ENCODE measurements around the gene C9orf78.

Gene C9orf78

GRCh38 chr9:129858167-129858962, 23.3 kb upstream of the C9orf78 start:
- H3K4me1 Mint-ChIP-seq: no peaks in the 10 kb centered on the region
- H3K36me3 Mint-ChIP-seq: peaks cover 61% of the 10 kb centered on the region
- no peaks in the 10 kb centered on the region for H3K9me3 Mint-ChIP-seq
- no peak for ATAC-seq
- no peak overlapping the region for H3K27ac Mint-ChIP-seq
- no peak overlapping the region for H3K4me3 Mint-ChIP-seq
- H3K27me3 Mint-ChIP-seq: no peaks in the 10 kb centered on the region

GRCh38 chr9:129857207-129857606, 22.1 kb upstream of the C9orf78 start:
- Mint-ChIP-seq H3K27ac (no peak overlapping the region), H3K4me1 (no peaks in the 10 kb centered on the region), H3K9me3 (no peaks in the 10 kb centered on the region), H3K4me3 (no peak overlapping the region), H3K36me3 (peaks cover 68% of the 10 kb centered on the region), H3K27me3 (no peaks in the 10 kb centered on the region)
- ATAC-seq: no peak

- no peak for ATAC-seq
- no peak overlapping the region for H3K27ac Mint-ChIP-seq
- no peaks in the 10 kb centered on the region for H3K9me3 Mint-ChIP-seq
- H3K27me3 Mint-ChIP-seq: no peaks in the 10 kb centered on the region
- H3K4me3 Mint-ChIP-seq: no peak overlapping the region
- peaks cover 71% of the 10 kb centered on the region for H3K36me3 Mint-ChIP-seq
- H3K4me1 Mint-ChIP-seq: no peaks in the 10 kb centered on the region
Observed at GRCh38 chr9:129854588-129855110, 19.6 kb upstream of the C9orf78 start.

GRCh38 chr9:129853614-129854013, 18.5 kb upstream of the C9orf78 start:
- no peak for ATAC-seq
- Mint-ChIP-seq H3K36me3 (peaks cover 69% of the 10 kb centered on the region), H3K4me1 (no peaks in the 10 kb centered on the region), H3K27me3 (no peaks in the 10 kb centered on the region), H3K4me3 (no peak overlapping the region), H3K27ac (no peak overlapping the region), H3K9me3 (no peaks in the 10 kb centered on the region)

- no peaks in the 10 kb centered on the region for H3K9me3 Mint-ChIP-seq
- H3K36me3 Mint-ChIP-seq: peaks cover 65% of the 10 kb centered on the region
- no peak overlapping the region for H3K27ac Mint-ChIP-seq
- no peaks in the 10 kb centered on the region for H3K27me3 Mint-ChIP-seq
- ATAC-seq: no peak
- H3K4me1 Mint-ChIP-seq: no peaks in the 10 kb centered on the region
- H3K4me3 Mint-ChIP-seq: no peak overlapping the region
Observed at GRCh38 chr9:129852579-129852978, 17.5 kb upstream of the C9orf78 start.

- no peak for ATAC-seq
- Mint-ChIP-seq H3K9me3 (no peaks in the 10 kb centered on the region), H3K27ac (no peak overlapping the region), H3K4me1 (no peaks in the 10 kb centered on the region), H3K36me3 (peaks cover 58% of the 10 kb centered on the region), H3K4me3 (no peak overlapping the region), H3K27me3 (no peaks in the 10 kb centered on the region)
Observed at GRCh38 chr9:129851821-129852220, 16.7 kb upstream of the C9orf78 start.

DNA sequence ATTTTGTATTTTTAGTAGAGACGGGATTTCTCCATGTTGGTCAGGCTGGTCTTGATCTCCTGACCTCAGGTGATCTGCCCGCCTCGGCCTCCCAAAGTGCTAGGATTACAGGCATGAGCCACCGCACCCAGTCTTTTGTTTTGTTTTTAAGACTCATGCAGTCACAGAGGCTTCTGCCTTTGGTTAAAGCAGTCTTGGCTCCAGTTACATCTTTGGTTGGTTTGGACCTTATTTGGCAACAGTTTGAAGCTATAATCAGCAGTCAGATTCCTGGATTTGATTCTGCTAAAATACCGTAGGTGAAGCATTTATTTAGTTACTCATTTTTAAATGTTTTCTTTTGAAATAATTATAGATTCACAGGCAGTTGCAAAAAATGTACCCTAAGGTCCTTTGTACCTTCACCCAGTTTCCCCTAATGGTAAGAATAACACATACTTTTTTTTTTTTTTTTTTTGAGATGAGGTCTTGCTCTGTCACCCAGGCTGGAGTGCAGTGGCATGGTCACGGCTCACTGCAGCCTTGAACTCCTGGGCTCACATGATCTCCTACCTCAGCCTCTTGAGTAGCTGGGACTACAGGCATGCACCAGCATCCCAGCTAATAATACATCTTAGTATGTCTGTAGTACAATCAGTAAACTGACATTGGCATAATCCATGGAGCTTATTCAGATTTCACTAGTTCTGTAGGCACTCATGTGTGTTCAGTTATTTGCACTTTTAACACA, 15.9 kb upstream of the C9orf78 start:
- H3K36me3 Mint-ChIP-seq: peaks cover 52% of the 10 kb centered on the region
- no peak overlapping the region for H3K27ac Mint-ChIP-seq
- no peaks in the 10 kb centered on the region for H3K27me3 Mint-ChIP-seq
- no peak overlapping the region for H3K4me3 Mint-ChIP-seq
- H3K4me1 Mint-ChIP-seq: no peaks in the 10 kb centered on the region
- no peaks in the 10 kb centered on the region for H3K9me3 Mint-ChIP-seq
- ATAC-seq: no peak

DNA sequence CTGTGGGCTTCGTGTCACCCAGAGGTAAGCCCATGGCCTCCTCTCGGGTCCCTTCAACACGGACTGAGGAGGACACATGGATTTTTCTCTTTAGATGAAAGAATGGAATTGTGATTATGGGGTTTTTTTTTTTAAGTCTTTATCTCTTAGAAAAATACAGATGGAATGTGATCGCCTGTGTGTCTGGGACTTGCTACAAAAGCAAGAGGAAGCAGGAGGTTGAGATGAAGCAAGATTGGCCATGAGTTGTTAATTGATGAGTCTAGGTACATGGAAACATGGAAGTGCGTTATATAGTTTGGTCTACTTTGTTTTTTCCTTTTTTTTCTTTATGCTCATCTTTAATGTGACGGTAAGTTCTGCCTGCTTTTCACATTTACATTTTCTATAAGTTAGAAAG, 14.8 kb upstream of the C9orf78 start:
- Mint-ChIP-seq H3K4me1 (peaks cover 6% of the 10 kb centered on the region), H3K9me3 (no peaks in the 10 kb centered on the region), H3K36me3 (peaks cover 45% of the 10 kb centered on the region), H3K27me3 (no peaks in the 10 kb centered on the region), H3K4me3 (no peak overlapping the region), H3K27ac (no peak overlapping the region)
- ATAC-seq: no peak

DNA sequence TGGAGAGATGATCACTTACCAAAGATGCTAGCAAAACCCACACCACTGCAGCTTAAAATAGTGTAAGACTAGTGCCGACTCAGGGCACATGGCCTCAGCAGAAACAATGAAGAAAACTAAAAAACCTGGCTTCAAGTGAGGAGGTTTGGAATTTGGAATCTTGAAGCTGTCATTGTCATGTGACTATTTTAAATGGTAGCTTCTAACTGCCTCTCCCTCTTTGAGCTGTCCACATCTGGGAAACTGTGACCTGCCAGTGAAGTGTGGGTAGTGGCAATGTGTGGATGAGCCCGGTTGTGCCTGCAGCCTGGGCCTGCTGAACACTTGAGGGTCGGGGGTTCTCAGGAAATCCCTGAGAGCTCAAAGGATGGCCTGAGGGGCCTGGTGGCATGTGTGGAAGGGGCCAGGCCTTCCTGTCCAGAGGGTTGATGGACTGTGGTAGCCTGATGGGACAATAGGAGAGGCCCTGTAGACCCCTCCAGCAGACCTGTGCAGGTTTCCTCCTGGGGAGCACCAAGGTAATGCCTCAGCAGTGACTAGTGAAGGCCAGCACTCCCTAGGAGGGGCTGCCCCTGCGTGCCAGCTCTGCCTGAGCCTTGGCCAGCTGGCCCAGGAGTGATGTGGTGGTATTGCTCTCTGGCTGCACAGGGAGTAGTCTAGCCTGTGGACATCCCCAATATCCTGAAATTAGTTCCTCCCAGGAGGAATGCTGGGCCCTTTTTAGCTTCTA, 13.8 kb upstream of the C9orf78 start:
- no peak overlapping the region for H3K4me3 Mint-ChIP-seq
- no peaks in the 10 kb centered on the region for H3K27me3 Mint-ChIP-seq
- H3K9me3 Mint-ChIP-seq: no peaks in the 10 kb centered on the region
- no peak overlapping the region for H3K27ac Mint-ChIP-seq
- peaks cover 6% of the 10 kb centered on the region for H3K4me1 Mint-ChIP-seq
- H3K36me3 Mint-ChIP-seq: peaks cover 34% of the 10 kb centered on the region
- no peak for ATAC-seq

DNA sequence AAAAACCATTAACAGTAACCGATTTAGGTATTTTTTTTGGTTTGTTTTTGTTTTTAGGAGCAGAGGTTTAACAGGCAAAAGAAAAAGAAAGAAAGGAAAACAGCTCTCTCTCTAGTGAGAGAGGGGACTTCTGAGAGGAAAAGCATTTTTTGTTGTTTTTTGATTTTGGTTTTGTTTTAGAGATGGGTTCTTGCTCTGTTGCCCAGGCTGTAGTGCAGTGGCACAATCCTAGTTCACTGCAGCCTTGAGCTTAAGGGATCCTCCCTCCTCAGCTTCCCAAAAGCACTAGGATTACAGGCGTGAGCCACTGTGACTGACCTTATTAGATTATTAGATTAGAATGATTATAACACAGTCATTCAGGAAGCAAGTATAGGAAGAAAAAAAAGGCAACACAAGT, 10.3 kb upstream of the C9orf78 start:
- no peaks in the 10 kb centered on the region for H3K9me3 Mint-ChIP-seq
- ATAC-seq: no peak
- peaks cover 8% of the 10 kb centered on the region for H3K36me3 Mint-ChIP-seq
- peaks cover 6% of the 10 kb centered on the region for H3K4me1 Mint-ChIP-seq
- peak overlapping the region; percentile 40 for H3K27ac Mint-ChIP-seq
- H3K27me3 Mint-ChIP-seq: no peaks in the 10 kb centered on the region
- no peak overlapping the region for H3K4me3 Mint-ChIP-seq

DNA sequence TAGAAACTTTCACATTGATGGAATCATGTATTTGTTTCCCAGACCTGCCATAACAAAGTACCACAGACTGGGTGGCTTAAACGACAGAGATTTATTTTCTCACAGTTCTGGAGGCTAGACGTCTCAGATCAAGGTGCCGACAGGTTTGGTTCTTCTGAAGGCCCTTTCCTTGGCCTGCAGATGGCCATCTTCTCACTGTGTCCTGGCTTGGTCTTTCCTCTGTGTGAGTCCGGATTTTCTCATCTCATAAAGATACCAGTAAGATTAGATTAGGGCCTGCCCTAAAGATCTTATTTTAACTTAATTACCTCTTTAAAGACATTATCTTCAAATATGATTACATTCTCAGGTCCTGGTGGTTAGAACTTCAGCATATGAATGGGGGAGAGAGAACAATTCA, 6.0 kb upstream of the C9orf78 start:
- H3K36me3 Mint-ChIP-seq: peaks cover 6% of the 10 kb centered on the region
- H3K27me3 Mint-ChIP-seq: no peaks in the 10 kb centered on the region
- H3K4me3 Mint-ChIP-seq: no peak overlapping the region
- no peaks in the 10 kb centered on the region for H3K9me3 Mint-ChIP-seq
- ATAC-seq: no peak
- H3K4me1 Mint-ChIP-seq: peaks cover 37% of the 10 kb centered on the region
- H3K27ac Mint-ChIP-seq: no peak overlapping the region

- ATAC-seq: no peak
- peaks cover 36% of the 10 kb centered on the region for H3K4me1 Mint-ChIP-seq
- no peak overlapping the region for H3K4me3 Mint-ChIP-seq
- H3K27ac Mint-ChIP-seq: no peak overlapping the region
- H3K9me3 Mint-ChIP-seq: no peaks in the 10 kb centered on the region
- H3K36me3 Mint-ChIP-seq: peaks cover 6% of the 10 kb centered on the region
- H3K27me3 Mint-ChIP-seq: no peaks in the 10 kb centered on the region
Observed at GRCh38 chr9:129840034-129840433, 5.0 kb upstream of the C9orf78 start.

DNA sequence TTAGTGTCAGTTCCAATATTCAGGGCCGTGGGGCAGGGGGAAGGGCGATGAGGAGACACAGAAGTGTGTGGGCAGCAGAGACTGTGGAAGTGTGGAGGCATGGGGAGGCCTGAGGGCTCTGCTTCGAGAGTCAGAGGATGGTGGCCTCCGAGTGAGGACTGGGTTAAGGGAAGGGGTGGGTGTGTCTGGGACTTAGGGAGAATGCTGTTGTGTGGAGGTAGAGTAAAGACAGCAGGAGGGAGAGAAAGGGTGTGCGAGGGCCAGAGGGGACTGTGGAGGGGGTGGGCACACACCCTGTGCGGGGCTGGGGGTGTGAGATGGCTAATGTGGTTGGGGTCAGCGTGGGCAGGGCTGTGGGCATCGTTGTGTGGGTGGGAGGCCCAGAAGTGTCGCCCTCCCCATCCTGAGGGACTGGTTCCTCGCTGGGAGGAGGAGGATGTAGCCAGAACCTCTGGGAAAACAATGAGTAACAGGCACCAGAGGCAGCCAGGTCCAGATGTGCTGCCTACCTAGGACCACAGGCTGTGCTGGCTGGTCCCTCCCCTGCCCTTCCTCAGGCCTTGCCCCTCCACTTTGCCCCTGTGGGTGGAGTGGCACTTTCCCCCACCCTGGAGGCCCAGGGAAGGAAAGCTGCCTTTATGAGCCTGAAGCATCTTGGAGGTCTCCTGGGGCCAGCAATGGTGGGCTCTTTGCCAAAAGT, 4.4 kb upstream of the C9orf78 start:
- H3K4me3 Mint-ChIP-seq: no peak overlapping the region
- no peak for ATAC-seq

DNA sequence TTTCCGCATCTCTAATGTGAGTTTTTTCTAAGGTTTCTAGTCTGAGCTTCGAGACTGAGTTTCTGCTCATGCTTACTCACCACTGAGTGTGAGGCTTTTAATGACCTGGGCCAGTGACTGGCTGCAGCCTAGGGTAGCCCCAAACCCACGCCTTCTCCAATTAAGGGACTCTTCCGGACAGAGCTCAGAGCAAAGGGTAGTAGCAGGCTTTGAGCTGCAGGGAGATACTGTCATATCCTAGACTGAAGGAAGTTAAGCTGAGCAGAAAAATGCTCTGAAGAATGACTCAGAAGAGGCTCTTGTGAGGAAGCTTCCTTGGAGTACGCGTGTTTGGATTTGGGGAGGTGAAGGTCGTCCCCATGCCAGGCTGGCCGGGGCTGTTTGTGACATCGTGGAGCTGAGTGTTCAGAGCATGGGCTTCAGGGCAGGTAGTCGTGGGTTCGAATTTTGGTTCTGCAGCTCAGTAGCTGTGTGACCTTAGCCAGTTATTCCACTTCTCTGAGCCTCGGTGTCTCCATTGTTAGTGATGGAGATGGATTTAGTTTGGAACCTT, 3.7 kb upstream of the C9orf78 start:
- ATAC-seq: no peak
- Mint-ChIP-seq H3K4me1 (peaks cover 47% of the 10 kb centered on the region), H3K9me3 (no peaks in the 10 kb centered on the region), H3K36me3 (peaks cover 6% of the 10 kb centered on the region), H3K27me3 (no peaks in the 10 kb centered on the region), H3K27ac (peak overlapping the region; percentile 41), H3K4me3 (no peak overlapping the region)

More for the DNA sequence above, 4.4 kb upstream of the C9orf78 start:
- Mint-ChIP-seq H3K36me3 (peaks cover 6% of the 10 kb centered on the region), H3K4me1 (peaks cover 40% of the 10 kb centered on the region), H3K27ac (peak overlapping the region; percentile 41), H3K9me3 (no peaks in the 10 kb centered on the region), H3K27me3 (no peaks in the 10 kb centered on the region)
